ENCODE results near the gene TMEM107.

TMEM107 gene

DNA sequence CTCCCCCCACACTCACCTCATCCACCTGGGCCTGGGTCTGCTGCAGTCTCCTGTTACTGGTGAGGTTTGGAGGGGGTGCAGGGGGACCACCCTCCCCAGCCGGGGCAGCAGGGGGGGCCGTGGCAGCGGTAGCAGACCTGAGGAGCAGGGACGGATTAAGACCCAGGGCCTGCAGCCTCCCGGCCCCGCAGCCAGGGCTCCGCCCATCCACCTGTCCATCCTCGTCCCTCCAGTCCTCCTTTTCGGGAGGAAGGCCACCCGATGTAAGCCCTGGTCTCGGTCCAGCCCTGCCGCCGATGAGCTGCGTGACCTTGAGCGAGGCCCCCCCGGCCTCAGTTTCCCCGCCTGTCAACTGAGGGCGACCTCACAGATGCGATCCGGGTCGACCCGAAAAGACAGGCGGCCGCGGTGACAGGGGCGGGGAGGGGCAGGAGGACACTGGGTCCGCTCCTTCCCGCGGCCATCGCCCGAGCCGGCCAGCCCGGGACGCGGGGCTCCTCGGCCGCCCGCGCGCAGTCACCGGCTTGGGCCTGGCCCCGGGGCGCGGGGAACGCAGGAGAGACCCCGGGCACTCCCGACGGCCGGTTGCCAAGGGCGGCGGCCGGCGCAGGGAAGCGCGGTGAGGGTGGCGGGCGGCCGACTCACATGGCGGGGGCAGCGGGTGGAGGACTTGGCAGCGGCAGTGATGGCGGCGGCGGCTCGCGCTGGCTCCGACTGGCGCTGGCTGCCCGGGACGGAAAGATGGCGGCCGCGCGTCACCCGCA lies 13.8 kb downstream of the TMEM107 start, which contains the start of gene VAMP2 (continued):
- TF ChIP-seq, protein P1, sequence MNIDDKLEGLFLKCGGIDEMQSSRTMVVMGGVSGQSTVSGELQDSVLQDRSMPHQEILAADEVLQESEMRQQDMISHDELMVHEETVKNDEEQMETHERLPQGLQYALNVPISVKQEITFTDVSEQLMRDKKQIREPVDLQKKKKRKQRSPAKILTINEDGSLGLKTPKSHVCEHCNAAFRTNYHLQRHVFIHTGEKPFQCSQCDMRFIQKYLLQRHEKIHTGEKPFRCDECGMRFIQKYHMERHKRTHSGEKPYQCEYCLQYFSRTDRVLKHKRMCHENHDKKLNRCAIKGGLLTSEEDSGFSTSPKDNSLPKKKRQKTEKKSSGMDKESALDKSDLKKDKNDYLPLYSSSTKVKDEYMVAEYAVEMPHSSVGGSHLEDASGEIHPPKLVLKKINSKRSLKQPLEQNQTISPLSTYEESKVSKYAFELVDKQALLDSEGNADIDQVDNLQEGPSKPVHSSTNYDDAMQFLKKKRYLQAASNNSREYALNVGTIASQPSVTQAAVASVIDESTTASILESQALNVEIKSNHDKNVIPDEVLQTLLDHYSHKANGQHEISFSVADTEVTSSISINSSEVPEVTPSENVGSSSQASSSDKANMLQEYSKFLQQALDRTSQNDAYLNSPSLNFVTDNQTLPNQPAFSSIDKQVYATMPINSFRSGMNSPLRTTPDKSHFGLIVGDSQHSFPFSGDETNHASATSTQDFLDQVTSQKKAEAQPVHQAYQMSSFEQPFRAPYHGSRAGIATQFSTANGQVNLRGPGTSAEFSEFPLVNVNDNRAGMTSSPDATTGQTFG (tag by site-specific recombination; IDR thresholded peaks at IDR 0.05; ENCODE audit: borderline replicate concordance), result no peak
- TF ChIP-seq, protein P2, sequence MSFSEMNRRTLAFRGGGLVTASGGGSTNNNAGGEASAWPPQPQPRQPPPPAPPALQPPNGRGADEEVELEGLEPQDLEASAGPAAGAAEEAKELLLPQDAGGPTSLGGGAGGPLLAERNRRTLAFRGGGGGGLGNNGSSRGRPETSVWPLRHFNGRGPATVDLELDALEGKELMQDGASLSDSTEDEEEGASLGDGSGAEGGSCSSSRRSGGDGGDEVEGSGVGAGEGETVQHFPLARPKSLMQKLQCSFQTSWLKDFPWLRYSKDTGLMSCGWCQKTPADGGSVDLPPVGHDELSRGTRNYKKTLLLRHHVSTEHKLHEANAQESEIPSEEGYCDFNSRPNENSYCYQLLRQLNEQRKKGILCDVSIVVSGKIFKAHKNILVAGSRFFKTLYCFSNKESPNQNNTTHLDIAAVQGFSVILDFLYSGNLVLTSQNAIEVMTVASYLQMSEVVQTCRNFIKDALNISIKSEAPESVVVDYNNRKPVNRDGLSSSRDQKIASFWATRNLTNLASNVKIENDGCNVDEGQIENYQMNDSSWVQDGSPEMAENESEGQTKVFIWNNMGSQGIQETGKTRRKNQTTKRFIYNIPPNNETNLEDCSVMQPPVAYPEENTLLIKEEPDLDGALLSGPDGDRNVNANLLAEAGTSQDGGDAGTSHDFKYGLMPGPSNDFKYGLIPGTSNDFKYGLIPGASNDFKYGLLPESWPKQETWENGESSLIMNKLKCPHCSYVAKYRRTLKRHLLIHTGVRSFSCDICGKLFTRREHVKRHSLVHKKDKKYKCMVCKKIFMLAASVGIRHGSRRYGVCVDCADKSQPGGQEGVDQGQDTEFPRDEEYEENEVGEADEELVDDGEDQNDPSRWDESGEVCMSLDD (tag by site-specific recombination; IDR thresholded peaks at IDR 0.05), result 0 out of 2 replicates have a peak, but pooled peaks have one; percentile 45
- TF ChIP-seq ZNF202 (tag by site-specific recombination; IDR thresholded peaks at IDR 0.05; ENCODE audit: borderline replicate concordance) (no peak), ZNF514 (tag by site-specific recombination; IDR thresholded peaks at IDR 0.05) (no peak), ZNF366 (tag by site-specific recombination; conservative IDR thresholded peaks at IDR 0.05) (no peak), ZNF394 (tag by site-specific recombination; IDR thresholded peaks at IDR 0.05; ENCODE audit: borderline replicate concordance) (no peak), ZNF157 (tag by site-specific recombination; IDR thresholded peaks at IDR 0.05) (no peak), ZNF391 (tag by site-specific recombination; IDR thresholded peaks at IDR 0.05; ENCODE audit: borderline replicate concordance, low read depth) (no peak), ZNF707 (tag by site-specific recombination; IDR thresholded peaks at IDR 0.05) (no peak), ZNF658 (tag by site-specific recombination; IDR thresholded peaks at IDR 0.05) (no peak), IKZF3 (tag by site-specific recombination; IDR thresholded peaks at IDR 0.05) (no peak), ZNF354C (tag by site-specific recombination; IDR thresholded peaks at IDR 0.05; ENCODE audit: borderline replicate concordance, low read depth) (no peak), ZXDB (tag by site-specific recombination; IDR thresholded peaks at IDR 0.05) (no peak), HOXA7 (CRISPR knock-in tag; IDR thresholded peaks at IDR 0.05; ENCODE audit: borderline replicate concordance) (no peak; the same call in 1 of the 2 replicates), ZFP37 (tag by site-specific recombination; IDR thresholded peaks at IDR 0.05) (no peak), ZNF292 (tag by site-specific recombination; IDR thresholded peaks at IDR 0.05; ENCODE audit: borderline replicate concordance, low read depth) (no peak), ZNF830 (tag by site-specific recombination; IDR thresholded peaks at IDR 0.05; ENCODE audit: low read depth) (no peak), ZNF112 (tag by site-specific recombination; IDR thresholded peaks at IDR 0.05) (no peak), ZNF350 (tag by site-specific recombination; IDR thresholded peaks at IDR 0.05) (no peak), ZNF221 (tag by site-specific recombination; IDR thresholded peaks at IDR 0.05; ENCODE audit: borderline replicate concordance) (no peak), ZIC2 (tag by site-specific recombination; IDR thresholded peaks at IDR 0.05) (no peak), GLI2 (tag by site-specific recombination; IDR thresholded peaks at IDR 0.05; ENCODE audit: borderline replicate concordance, low read depth) (no peak), ZNF433 (tag by site-specific recombination; IDR thresholded peaks at IDR 0.05; ENCODE audit: low read depth) (no peak)
- TF ChIP-seq, protein P3, sequence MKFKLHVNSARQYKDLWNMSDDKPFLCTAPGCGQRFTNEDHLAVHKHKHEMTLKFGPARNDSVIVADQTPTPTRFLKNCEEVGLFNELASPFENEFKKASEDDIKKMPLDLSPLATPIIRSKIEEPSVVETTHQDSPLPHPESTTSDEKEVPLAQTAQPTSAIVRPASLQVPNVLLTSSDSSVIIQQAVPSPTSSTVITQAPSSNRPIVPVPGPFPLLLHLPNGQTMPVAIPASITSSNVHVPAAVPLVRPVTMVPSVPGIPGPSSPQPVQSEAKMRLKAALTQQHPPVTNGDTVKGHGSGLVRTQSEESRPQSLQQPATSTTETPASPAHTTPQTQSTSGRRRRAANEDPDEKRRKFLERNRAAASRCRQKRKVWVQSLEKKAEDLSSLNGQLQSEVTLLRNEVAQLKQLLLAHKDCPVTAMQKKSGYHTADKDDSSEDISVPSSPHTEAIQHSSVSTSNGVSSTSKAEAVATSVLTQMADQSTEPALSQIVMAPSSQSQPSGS (tag by site-specific recombination; IDR thresholded peaks at IDR 0.05; ENCODE audit: low read depth), result no peak
- TF ChIP-seq, protein P4, sequence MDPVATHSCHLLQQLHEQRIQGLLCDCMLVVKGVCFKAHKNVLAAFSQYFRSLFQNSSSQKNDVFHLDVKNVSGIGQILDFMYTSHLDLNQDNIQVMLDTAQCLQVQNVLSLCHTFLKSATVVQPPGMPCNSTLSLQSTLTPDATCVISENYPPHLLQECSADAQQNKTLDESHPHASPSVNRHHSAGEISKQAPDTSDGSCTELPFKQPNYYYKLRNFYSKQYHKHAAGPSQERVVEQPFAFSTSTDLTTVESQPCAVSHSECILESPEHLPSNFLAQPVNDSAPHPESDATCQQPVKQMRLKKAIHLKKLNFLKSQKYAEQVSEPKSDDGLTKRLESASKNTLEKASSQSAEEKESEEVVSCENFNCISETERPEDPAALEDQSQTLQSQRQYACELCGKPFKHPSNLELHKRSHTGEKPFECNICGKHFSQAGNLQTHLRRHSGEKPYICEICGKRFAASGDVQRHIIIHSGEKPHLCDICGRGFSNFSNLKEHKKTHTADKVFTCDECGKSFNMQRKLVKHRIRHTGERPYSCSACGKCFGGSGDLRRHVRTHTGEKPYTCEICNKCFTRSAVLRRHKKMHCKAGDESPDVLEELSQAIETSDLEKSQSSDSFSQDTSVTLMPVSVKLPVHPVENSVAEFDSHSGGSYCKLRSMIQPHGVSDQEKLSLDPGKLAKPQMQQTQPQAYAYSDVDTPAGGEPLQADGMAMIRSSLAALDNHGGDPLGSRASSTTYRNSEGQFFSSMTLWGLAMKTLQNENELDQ (tag by site-specific recombination; IDR thresholded peaks at IDR 0.05; ENCODE audit: low read depth), result no peak
- TF ChIP-seq, protein P5, sequence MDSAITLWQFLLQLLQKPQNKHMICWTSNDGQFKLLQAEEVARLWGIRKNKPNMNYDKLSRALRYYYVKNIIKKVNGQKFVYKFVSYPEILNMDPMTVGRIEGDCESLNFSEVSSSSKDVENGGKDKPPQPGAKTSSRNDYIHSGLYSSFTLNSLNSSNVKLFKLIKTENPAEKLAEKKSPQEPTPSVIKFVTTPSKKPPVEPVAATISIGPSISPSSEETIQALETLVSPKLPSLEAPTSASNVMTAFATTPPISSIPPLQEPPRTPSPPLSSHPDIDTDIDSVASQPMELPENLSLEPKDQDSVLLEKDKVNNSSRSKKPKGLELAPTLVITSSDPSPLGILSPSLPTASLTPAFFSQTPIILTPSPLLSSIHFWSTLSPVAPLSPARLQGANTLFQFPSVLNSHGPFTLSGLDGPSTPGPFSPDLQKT (IDR thresholded peaks at IDR 0.05; ENCODE audit: borderline replicate concordance, low read depth, low read length), result no peak
- TF ChIP-seq, protein P6, sequence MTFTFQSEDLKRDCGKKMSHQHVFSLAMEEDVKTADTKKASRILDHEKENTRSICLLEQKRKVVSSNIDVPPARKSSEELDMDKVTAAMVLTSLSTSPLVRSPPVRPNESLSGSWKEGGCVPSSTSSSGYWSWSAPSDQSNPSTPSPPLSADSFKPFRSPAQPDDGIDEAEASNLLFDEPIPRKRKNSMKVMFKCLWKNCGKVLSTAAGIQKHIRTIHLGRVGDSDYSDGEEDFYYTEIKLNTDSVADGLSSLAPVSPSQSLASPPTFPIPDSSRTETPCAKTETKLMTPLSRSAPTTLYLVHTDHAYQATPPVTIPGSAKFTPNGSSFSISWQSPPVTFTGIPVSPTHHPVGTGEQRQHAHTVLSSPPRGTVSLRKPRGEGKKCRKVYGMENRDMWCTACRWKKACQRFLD (tag by site-specific recombination; IDR thresholded peaks at IDR 0.05), result no peak
